Stomach smooth muscle (tissue), 2 donors: Measurements from ENCODE around the gene TRMT13.
A peak's percentile ranks its signal among the peaks of the same experiment; 100 is the strongest.

Source experiments
- H3K27ac ChIP-seq: one replicate; pipeline ENCODE4 v1.7.0; 2013; ENCODE audit warnings: mild to moderate bottlenecking, low read length, inconsistent platforms
- H3K27me3 ChIP-seq, 2 donors: one replicate each; pipeline ENCODE4 v1.7.0; 2013; ENCODE audit warnings: low read length in 2 of 2; ENCODE audit not compliant: insufficient read depth in 2 of 2, control insufficient read depth in 1 of 2
- H3K36me3 ChIP-seq, 2 donors: one replicate each; pipeline ENCODE4 v1.7.0; 2013; ENCODE audit warnings: low read length in 2 of 2; ENCODE audit not compliant: control insufficient read depth in 2 of 2, insufficient read depth in 2 of 2
- H3K4me1 ChIP-seq: one replicate; pipeline ENCODE4 v1.7.0; 2013; ENCODE audit warnings: low read length; ENCODE audit not compliant: control insufficient read depth, insufficient read depth
- H3K4me3 ChIP-seq, 2 donors: one replicate each; pipeline ENCODE4 v1.7.0; 2013; ENCODE audit warnings: low read length in 2 of 2
- H3K9ac ChIP-seq, 2 donors: one replicate each; pipeline ENCODE4 v1.7.0; 2013; ENCODE audit warnings: low read length in 2 of 2, mild to moderate bottlenecking in 1 of 2
- H3K9me3 ChIP-seq, 2 donors: one replicate each; pipeline ENCODE4 v1.7.0; 2013; ENCODE audit warnings: low read length in 2 of 2; ENCODE audit not compliant: control insufficient read depth in 2 of 2
- donor health status: healthy.
- donor health status: Pancreatic carcinoma.

The TRMT13 gene

GRCh38 chr1:100132566-100133477, at the start of gene TRMT13, which contains the start of gene SASS6:
Gene TRMT13, plus strand, starts transcription at chr1:100133163. Its CDS starts 6 bp downstream, at chr1:100133169.
Gene SASS6, minus strand, starts transcription at chr1:100132930. Its CDS starts 116 bp downstream, at chr1:100132814.
- no peaks in the 10 kb centered on the region for H3K9me3 ChIP-seq
- peaks cover 5 to 9% of the 10 kb centered on the region in 2 donors for H3K36me3 ChIP-seq
- no peak within 1 kb of the TSS for H3K27ac ChIP-seq
- H3K27me3 ChIP-seq: no peaks in the 10 kb centered on the region
- H3K4me1 ChIP-seq: no peaks in the 10 kb centered on the region
- peak within 1 kb of the TSS; percentile 94 to 96 for H3K4me3 ChIP-seq
- H3K9ac ChIP-seq: peak within 1 kb of the TSS; percentile 68 to 82

GRCh38 chr1:100087396-100087795, 45.6 kb upstream of the TRMT13 start:
- Histone ChIP-seq H3K4me3 (no peak overlapping the region), H3K36me3 (peaks cover 0 to 6% of the 10 kb centered on the region in 2 donors), H3K9me3 (no peaks in the 10 kb centered on the region), H3K27ac (no peak overlapping the region), H3K4me1 (no peaks in the 10 kb centered on the region), H3K27me3 (no peaks in the 10 kb centered on the region), H3K9ac (no peak overlapping the region)

- Histone ChIP-seq H3K9ac (no peak overlapping the region), H3K4me1 (no peaks in the 10 kb centered on the region), H3K4me3 (no peak overlapping the region), H3K9me3 (no peaks in the 10 kb centered on the region), H3K36me3 (peaks cover 0 to 6% of the 10 kb centered on the region in 2 donors), H3K27ac (no peak overlapping the region), H3K27me3 (no peaks in the 10 kb centered on the region)
These were observed 43.9 kb upstream of the TRMT13 start for GRCh38 chr1:100089082-100089481.

GRCh38 chr1:100090471-100090870, 42.5 kb upstream of the TRMT13 start:
- Histone ChIP-seq H3K27me3 (no peaks in the 10 kb centered on the region), H3K27ac (no peak overlapping the region), H3K36me3 (peaks cover 0 to 6% of the 10 kb centered on the region in 2 donors), H3K4me1 (no peaks in the 10 kb centered on the region), H3K9me3 (no peaks in the 10 kb centered on the region), H3K4me3 (no peak overlapping the region), H3K9ac (no peak overlapping the region)

DNA sequence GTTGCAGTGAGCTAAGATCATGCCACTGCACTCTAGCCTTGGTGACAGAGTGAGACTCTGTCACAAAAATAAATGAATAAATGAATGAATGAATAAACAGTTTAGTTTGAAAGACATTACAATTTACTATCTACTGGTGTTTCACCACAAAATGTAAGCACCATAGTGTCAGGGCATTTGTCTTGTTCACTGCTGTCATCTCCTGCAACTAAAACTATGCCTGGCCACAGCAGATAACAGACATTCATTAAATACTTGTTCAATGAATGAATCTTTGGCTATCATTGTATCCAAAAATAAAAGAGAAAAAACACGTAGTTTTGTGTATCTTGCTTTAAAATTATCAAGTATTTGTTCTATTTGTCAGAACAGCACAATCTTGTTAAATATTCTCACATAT, 32.8 kb upstream of the TRMT13 start:
- Histone ChIP-seq H3K36me3 (peaks cover 15% of the 10 kb centered on the region in 2 donors), H3K27ac (no peak overlapping the region), H3K9ac (no peak overlapping the region), H3K4me1 (no peaks in the 10 kb centered on the region), H3K4me3 (no peak overlapping the region), H3K9me3 (no peaks in the 10 kb centered on the region), H3K27me3 (no peaks in the 10 kb centered on the region)

DNA sequence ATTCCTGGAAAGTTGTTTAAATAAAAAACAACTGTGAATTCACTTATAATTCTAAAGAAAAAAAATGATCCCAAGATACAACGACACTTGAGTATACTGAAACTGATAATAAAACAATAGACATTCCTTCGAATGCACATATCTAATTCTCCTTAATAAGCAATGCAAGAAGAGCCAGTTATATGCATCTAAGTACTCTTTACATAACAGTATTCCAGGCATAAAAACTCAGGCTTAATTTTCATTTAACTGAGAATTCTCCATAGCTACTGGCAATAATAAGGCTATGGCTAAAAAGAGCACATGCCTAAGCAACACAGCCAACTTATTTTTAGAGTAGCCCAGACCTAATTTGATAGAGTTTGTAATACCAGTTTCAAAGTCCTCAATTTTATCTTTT, 31.4 kb upstream of the TRMT13 start:
- Histone ChIP-seq H3K9ac (no peak overlapping the region), H3K27ac (no peak overlapping the region), H3K9me3 (no peaks in the 10 kb centered on the region), H3K27me3 (no peaks in the 10 kb centered on the region), H3K36me3 (peaks cover 15 to 18% of the 10 kb centered on the region in 2 donors), H3K4me3 (no peak overlapping the region), H3K4me1 (no peaks in the 10 kb centered on the region)

DNA sequence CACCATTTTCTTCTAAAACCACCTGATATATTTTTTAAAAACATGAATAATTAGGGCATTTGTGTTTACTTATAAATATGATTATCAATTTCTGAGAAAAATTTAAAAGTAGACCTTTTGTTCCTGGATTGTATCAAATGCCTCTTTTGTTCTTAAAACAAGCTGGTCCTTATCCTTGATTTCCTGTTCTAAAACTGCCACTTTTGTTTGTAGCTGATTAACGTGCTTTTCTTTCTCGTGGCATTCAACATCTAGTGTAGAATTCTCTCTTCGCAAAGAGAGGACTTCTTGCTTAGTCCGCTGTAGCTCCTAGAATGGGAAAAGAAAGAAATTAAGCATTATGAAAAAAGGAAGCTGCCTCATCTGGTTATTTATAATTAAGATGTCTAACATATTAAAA, 25.3 kb upstream of the TRMT13 start:
- Histone ChIP-seq H3K4me1 (no peaks in the 10 kb centered on the region), H3K9ac (no peak overlapping the region), H3K36me3 (peaks cover 12 to 14% of the 10 kb centered on the region in 2 donors), H3K9me3 (no peaks in the 10 kb centered on the region), H3K27me3 (no peaks in the 10 kb centered on the region), H3K27ac (no peak overlapping the region), H3K4me3 (no peak overlapping the region)

GRCh38 chr1:100109554-100110066, 23.4 kb upstream of the TRMT13 start:
- no peaks in the 10 kb centered on the region for H3K9me3 ChIP-seq
- H3K9ac ChIP-seq: no peak overlapping the region
- H3K4me3 ChIP-seq: no peak overlapping the region
- no peaks in the 10 kb centered on the region for H3K4me1 ChIP-seq
- no peak overlapping the region for H3K27ac ChIP-seq
- no peaks in the 10 kb centered on the region for H3K27me3 ChIP-seq
- peaks cover 2 to 4% of the 10 kb centered on the region in 2 donors for H3K36me3 ChIP-seq

DNA sequence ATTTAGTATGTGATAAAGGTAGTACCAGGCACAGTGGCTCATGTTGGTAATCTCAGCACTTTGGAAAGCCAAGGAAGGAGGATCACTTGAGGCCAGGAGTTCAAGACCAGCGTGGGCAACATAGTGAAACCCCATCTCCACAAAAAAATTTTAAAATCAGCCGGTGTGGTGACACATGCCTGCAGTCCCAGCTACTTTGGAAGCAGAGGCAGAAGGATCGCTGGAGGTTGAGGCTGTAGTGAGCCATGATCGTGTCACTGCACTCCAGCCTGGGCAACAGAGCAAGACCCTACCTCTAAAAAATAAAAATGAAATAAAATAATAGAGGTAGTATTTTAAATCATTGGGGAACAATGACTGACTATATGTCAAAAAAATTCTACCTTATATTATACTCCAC, 17.4 kb upstream of the TRMT13 start:
- H3K4me1 ChIP-seq: no peaks in the 10 kb centered on the region
- no peak overlapping the region for H3K9ac ChIP-seq
- no peaks in the 10 kb centered on the region for H3K27me3 ChIP-seq
- H3K36me3 ChIP-seq: peaks cover 3 to 7% of the 10 kb centered on the region in 2 donors
- H3K9me3 ChIP-seq: no peaks in the 10 kb centered on the region
- no peak overlapping the region for H3K4me3 ChIP-seq
- H3K27ac ChIP-seq: no peak overlapping the region

GRCh38 chr1:100122177-100122576, 10.8 kb upstream of the TRMT13 start:
- Histone ChIP-seq H3K9me3 (no peaks in the 10 kb centered on the region), H3K36me3 (peaks cover 3 to 7% of the 10 kb centered on the region in 2 donors), H3K4me1 (no peaks in the 10 kb centered on the region), H3K9ac (no peak overlapping the region), H3K4me3 (no peak overlapping the region), H3K27ac (no peak overlapping the region), H3K27me3 (no peaks in the 10 kb centered on the region)

GRCh38 chr1:100127226-100127625, 5.7 kb upstream of the TRMT13 start:
- Histone ChIP-seq H3K27ac (no peak overlapping the region), H3K4me1 (no peaks in the 10 kb centered on the region), H3K4me3 (no peak overlapping the region), H3K9me3 (no peaks in the 10 kb centered on the region), H3K9ac (no peak overlapping the region), H3K36me3 (no peaks in the 10 kb centered on the region), H3K27me3 (no peaks in the 10 kb centered on the region)
